ENCODE measurements around the gene ABCA8. TPM values are rescaled to one million over a fixed set of nuclear protein-coding genes. Genes with fewer than 3 reads are reported as not detected.

Gene ABCA8
- polyA plus RNA-seq, 3 donors: not detected

DNA sequence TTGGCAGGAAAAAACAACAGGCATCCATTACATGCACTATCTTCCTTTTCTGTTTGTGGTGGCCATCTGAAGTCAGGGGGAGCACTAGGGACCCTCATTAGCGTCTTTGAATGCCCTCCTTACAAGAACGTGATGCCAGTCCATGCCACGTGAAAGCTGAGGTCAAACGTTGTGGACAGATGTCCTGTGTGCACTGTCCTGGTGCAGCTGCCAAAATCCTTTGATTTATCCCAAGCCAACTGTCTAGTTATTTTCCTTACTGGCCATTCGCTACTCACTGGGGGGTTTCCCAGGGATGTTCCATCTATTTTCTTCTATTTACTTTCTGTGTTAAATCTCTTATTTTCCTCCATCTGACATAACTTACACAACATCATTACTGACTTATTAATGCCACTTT is 135.7 kb downstream of the ABCA8 start:
- H3K4me2 ChIP-seq (replicated peaks; ENCODE audit: extremely low read depth, low read length, poor library complexity, severe bottlenecking): no peak overlapping the region
- H3K4me1 ChIP-seq (ENCODE audit: control insufficient read depth in 1 of 2, insufficient read depth in 2 of 2, low read length in 2 of 2): no peaks in the 10 kb centered on the region
- WGBS (ENCODE audit: insufficient coverage): 98% methylated on average over 5 of the region's 5 CpGs
- Mint-ChIP-seq H3K4me3 (no peak overlapping the region), H3K36me3 (no peaks in the 10 kb centered on the region), H3K9me3 (peaks cover 0 to 4% (median 0%) of the 10 kb centered on the region in 7 donors), H3K4me1 (no peaks in the 10 kb centered on the region), H3K27me3 (ENCODE audit: low read depth in 3 of 3) (no peaks in the 10 kb centered on the region), H3K27ac (no peak overlapping the region)
- DNase-seq: no peak
- no peaks in the 10 kb centered on the region for H3K79me2 ChIP-seq (ENCODE audit: insufficient read depth, low read length)
- intact Hi-C loops (cut with micrococcal nuclease): no loop called here
- no peak overlapping the region for H3K9ac ChIP-seq (ENCODE audit: insufficient read depth, low read length, poor library complexity, severe bottlenecking)
- no peak overlapping the region for H3K4me3 ChIP-seq (replicated peaks in 1 of 3; ENCODE audit: low read depth in 2 of 3, low read length in 3 of 3)
- H3K9me3 ChIP-seq (replicated peaks in 1 of 2; ENCODE audit: control insufficient read depth in 1 of 2, insufficient read depth in 1 of 2, low read length in 2 of 2): no peaks in the 10 kb centered on the region
- no peaks in the 10 kb centered on the region for H3K27me3 ChIP-seq (ENCODE audit: control insufficient read depth in 2 of 2, insufficient read depth in 2 of 2, low read length in 2 of 2)
- no peak overlapping the region for H2AFZ ChIP-seq (ENCODE audit: insufficient read depth, low read depth, low read length, poor library complexity, severe bottlenecking)
- H3K27ac ChIP-seq (ENCODE audit: low read depth in 1 of 2, low read length in 2 of 2): no peak overlapping the region
- H3K36me3 ChIP-seq (replicated peaks in 1 of 2; ENCODE audit: control insufficient read depth in 1 of 2, insufficient read depth in 2 of 2, low read length in 2 of 2): no peaks in the 10 kb centered on the region
- H4K20me1 ChIP-seq (ENCODE audit: insufficient read depth, low read length): no peaks in the 10 kb centered on the region
- no peak for TF ChIP-seq CTCF (IDR thresholded peaks at IDR 0.05)

Other genes starting within 250 kb of the ABCA8 start
- under 1 TPM in 2 of 3 donors, not detected in 1; 0.02 to 0.49 TPM for gene ABCA9, start 105.5 kb upstream of the ABCA8 start, polyA plus RNA-seq
- under 1 TPM; 0.52 to 0.93 (median 0.76) TPM for gene ABCA6, start 186.5 kb upstream of the ABCA8 start, polyA plus RNA-seq